ENCODE data around the gene EPB41L3.

GRCh38 chr18:5512176-5512575, 31.6 kb downstream of the EPB41L3 start:
- TF ChIP-seq, protein P1, sequence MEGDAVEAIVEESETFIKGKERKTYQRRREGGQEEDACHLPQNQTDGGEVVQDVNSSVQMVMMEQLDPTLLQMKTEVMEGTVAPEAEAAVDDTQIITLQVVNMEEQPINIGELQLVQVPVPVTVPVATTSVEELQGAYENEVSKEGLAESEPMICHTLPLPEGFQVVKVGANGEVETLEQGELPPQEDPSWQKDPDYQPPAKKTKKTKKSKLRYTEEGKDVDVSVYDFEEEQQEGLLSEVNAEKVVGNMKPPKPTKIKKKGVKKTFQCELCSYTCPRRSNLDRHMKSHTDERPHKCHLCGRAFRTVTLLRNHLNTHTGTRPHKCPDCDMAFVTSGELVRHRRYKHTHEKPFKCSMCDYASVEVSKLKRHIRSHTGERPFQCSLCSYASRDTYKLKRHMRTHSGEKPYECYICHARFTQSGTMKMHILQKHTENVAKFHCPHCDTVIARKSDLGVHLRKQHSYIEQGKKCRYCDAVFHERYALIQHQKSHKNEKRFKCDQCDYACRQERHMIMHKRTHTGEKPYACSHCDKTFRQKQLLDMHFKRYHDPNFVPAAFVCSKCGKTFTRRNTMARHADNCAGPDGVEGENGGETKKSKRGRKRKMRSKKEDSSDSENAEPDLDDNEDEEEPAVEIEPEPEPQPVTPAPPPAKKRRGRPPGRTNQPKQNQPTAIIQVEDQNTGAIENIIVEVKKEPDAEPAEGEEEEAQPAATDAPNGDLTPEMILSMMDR (IDR thresholded peaks at IDR 0.05; ENCODE audit: poor library complexity): no peak
- no peak for TF ChIP-seq EZH2 (IDR thresholded peaks at IDR 0.05; ENCODE audit: borderline replicate concordance)
